GM12878 (cell line): ENCODE results near the gene SPATS2L. TPM values are rescaled to one million over a fixed set of nuclear protein-coding genes. Genes with fewer than 3 reads are reported as not detected.

Experiments used
- CBFB ChIP-seq: IDR thresholded peaks from 2 replicates; pipeline ENCODE4 v1.6.1; 2016; ENCODE audit warnings: antibody characterized with exemption, low read depth
- CEBPB ChIP-seq, 2 experiments: fragments of 150-350 bp in 1 of 2; IDR thresholded peaks; 2 replicates each; pipeline ENCODE4 v1.6.1; 2012 to 2014; ENCODE audit warnings: low read depth in 2 of 2, low read length in 2 of 2, borderline replicate concordance in 1 of 2, inconsistent platforms in 1 of 2
- FOXK2 ChIP-seq: fragments of 450-650 bp; IDR thresholded peaks from 2 replicates; pipeline ENCODE4 v1.6.1; 2017; ENCODE audit warnings: mild to moderate bottlenecking, moderate library complexity
- HDAC6 ChIP-seq: fragments of 200-600 bp; sonication (generic); IDR thresholded peaks from one replicate; pipeline ENCODE4 v1.8.0; 2017; ENCODE audit warnings: antibody characterized with exemption; ENCODE audit not compliant: unreplicated experiment
- KAT2A ChIP-seq: conservative IDR thresholded peaks from 2 replicates; pipeline ENCODE4 v1.6.1; 2011; ENCODE audit warnings: low read depth, low read length; ENCODE audit not compliant: control insufficient read depth
- MEF2A ChIP-seq: IDR thresholded peaks from 2 replicates; pipeline ENCODE4 v1.6.1; 2011; ENCODE audit warnings: low read depth, mild to moderate bottlenecking, low read length, moderate library complexity; ENCODE audit not compliant: insufficient read depth
- MTA3 ChIP-seq: IDR thresholded peaks from 2 replicates; pipeline ENCODE4 v1.6.1; 2012; ENCODE audit warnings: low read length, inconsistent platforms, borderline replicate concordance
- RAD51 ChIP-seq: fragments of 450-650 bp; IDR thresholded peaks from 2 replicates; pipeline ENCODE4 v1.6.1; 2016; ENCODE audit warnings: moderate library complexity, mild to moderate bottlenecking, inconsistent platforms
- RBBP5 ChIP-seq: fragments of 200-600 bp; sonication (generic); conservative IDR thresholded peaks from 2 replicates; pipeline ENCODE4 v1.6.1; 2016
- SRF ChIP-seq, 2 experiments: IDR thresholded peaks; 2 replicates each; pipeline ENCODE4 v1.6.1; 2011; ENCODE audit warnings: low read depth in 2 of 2, low read length in 2 of 2, mild to moderate bottlenecking in 1 of 2, moderate library complexity in 1 of 2
- polyA plus RNA-seq, 11 experiments: library from polyadenylated mRNA; depleted of rRNA in 4 of 11; unstranded in 6 of 11; stranded (reverse) in 5 of 11; fragments of >200 nt; fragmentation: Nextera tagmentation in 4 of 11; fragmentation: Illumina TruSeq in 1 of 11; extraction: Ambion mirVana in 4 of 11; extraction: Trizol in 1 of 11; gene quantifications; 1 replicate in 1 of 11; 2 replicates in 10 of 11; pipeline versions ENCODE4 v1.2.1 to v1.2.3, GENCODE V29; 2011 to 2016; ENCODE audit warnings: inconsistent platforms in 2 of 11, missing spikeins in 2 of 11, low read depth in 1 of 11
- total RNA-seq, 4 experiments: library from RNA; depleted of rRNA in 3 of 4; stranded (reverse); fragments of >200 nt in 3 of 4; fragmentation: Illumina TruSeq in 1 of 4; extraction: Trizol in 1 of 4; gene quantifications; 2 replicates each; pipeline versions ENCODE4 v1.2.1 to v1.2.3, GENCODE V29; 2013 to 2021
- TF ChIP-seq, protein P1 (sequence below): fragments of 450-650 bp; IDR thresholded peaks from 2 replicates; pipeline ENCODE4 v1.6.1; 2017; ENCODE audit warnings: mild to moderate bottlenecking, moderate library complexity

Gene SPATS2L
- total and polyA plus RNA-seq, 10 of the 15 experiments (the other 5 are each of a cell fraction or from before 2014, with no cell fraction given), result 5.2 to 30.0 (median 20.1) TPM

DNA sequence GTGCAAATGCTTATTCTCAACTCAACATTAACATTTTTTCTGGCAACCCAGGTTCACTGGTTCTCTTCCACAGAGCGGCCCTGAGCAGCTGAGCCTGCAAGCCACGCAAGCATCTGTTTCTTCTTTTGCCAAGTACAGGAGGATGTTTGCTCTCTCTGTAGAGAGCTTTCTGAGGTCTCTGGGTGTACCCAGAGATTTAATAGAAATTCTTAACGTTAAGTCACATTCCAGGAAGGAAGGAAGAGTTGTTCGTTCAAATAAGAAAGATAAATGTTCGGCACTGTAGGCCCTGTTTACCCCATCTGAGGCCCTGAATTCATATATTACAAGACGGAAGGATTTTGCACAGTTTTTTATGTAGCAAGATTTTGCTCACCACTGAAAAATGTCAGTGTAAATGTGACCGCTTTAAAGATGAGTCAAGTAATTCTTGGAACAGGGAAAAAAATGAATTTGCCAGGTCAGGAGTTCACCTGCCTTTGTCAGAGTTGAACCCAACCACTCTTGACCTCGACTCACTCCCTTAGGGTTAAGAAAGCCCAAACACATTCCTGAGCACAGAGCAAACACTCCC lies 173.3 kb downstream of the SPATS2L start (continued):
- TF ChIP-seq, protein P1, sequence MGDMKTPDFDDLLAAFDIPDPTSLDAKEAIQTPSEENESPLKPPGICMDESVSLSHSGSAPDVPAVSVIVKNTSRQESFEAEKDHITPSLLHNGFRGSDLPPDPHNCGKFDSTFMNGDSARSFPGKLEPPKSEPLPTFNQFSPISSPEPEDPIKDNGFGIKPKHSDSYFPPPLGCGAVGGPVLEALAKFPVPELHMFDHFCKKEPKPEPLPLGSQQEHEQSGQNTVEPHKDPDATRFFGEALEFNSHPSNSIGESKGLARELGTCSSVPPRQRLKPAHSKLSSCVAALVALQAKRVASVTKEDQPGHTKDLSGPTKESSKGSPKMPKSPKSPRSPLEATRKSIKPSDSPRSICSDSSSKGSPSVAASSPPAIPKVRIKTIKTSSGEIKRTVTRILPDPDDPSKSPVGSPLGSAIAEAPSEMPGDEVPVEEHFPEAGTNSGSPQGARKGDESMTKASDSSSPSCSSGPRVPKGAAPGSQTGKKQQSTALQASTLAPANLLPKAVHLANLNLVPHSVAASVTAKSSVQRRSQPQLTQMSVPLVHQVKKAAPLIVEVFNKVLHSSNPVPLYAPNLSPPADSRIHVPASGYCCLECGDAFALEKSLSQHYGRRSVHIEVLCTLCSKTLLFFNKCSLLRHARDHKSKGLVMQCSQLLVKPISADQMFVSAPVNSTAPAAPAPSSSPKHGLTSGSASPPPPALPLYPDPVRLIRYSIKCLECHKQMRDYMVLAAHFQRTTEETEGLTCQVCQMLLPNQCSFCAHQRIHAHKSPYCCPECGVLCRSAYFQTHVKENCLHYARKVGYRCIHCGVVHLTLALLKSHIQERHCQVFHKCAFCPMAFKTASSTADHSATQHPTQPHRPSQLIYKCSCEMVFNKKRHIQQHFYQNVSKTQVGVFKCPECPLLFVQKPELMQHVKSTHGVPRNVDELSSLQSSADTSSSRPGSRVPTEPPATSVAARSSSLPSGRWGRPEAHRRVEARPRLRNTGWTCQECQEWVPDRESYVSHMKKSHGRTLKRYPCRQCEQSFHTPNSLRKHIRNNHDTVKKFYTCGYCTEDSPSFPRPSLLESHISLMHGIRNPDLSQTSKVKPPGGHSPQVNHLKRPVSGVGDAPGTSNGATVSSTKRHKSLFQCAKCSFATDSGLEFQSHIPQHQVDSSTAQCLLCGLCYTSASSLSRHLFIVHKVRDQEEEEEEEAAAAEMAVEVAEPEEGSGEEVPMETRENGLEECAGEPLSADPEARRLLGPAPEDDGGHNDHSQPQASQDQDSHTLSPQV, result no peak
- TF ChIP-seq MEF2A (no peak), CEBPB (IDR thresholded peaks at IDR 0.05; ENCODE audit: borderline replicate concordance in 1 of 2, low read depth in 2 of 2, low read length in 2 of 2) (no peak), RBBP5 (no peak), MTA3 (no peak), HDAC6 (no peak), SRF (IDR thresholded peaks at IDR 0.05; ENCODE audit: low read depth in 2 of 2, low read length in 2 of 2) (no peak), FOXK2 (no peak), RAD51 (no peak), KAT2A (no peak), CBFB (no peak)
